HepG2 (cell line): ENCODE results near the gene RUFY2. TPM values are rescaled to one million over a fixed set of nuclear protein-coding genes. Genes with fewer than 3 reads are reported as not detected.
A peak's percentile ranks its signal among the peaks of the same experiment; 100 is the strongest.

Experiments
- NFATC3 ChIP-seq: sonication (generic); formaldehyde crosslinking; IDR thresholded peaks from 2 replicates; pipeline ENCODE4 v1.5.1; 2020; ENCODE audit warnings: mild to moderate bottlenecking, missing genetic modification reagents
- SRY ChIP-seq: sonication (generic); formaldehyde crosslinking; IDR thresholded peaks from 2 replicates; pipeline ENCODE4 v1.8.0; 2022; ENCODE audit warnings: mild to moderate bottlenecking, missing genetic modification reagents
- ZNF225 ChIP-seq: sonication (generic); formaldehyde crosslinking; IDR thresholded peaks from 2 replicates; pipeline ENCODE4 v1.4.0; 2020; ENCODE audit warnings: mild to moderate bottlenecking, missing genetic modification reagents
- polyA plus RNA-seq, 8 experiments: library from polyadenylated mRNA; depleted of rRNA in 3 of 8; stranded (reverse) in 7 of 8; unstranded in 1 of 8; fragments of >200 nt; fragmentation: Illumina TruSeq in 4 of 8; extraction: Trizol in 4 of 8; gene quantifications; 2 replicates each; pipeline versions ENCODE4 v1.2.1 to v1.2.3, GENCODE V29; 2011 to 2016; ENCODE audit warnings: low read depth in 4 of 8, missing spikeins in 1 of 8, mixed read lengths in 1 of 8; ENCODE audit not compliant: insufficient read depth in 1 of 8
- total RNA-seq, 5 experiments: library from RNA; depleted of rRNA; stranded (reverse); fragments of >200 nt; fragmentation: Illumina TruSeq; extraction: Trizol; gene quantifications; 2 replicates each; pipeline ENCODE4 v1.2.3, GENCODE V29; 2016; ENCODE audit warnings: low read depth in 1 of 5
- TF ChIP-seq, protein P1 (sequence below): sonication (generic); formaldehyde crosslinking; IDR thresholded peaks from 2 replicates; pipeline ENCODE4 v1.8.0; 2022; ENCODE audit warnings: low read depth, missing genetic modification reagents
- TF ChIP-seq, protein P2 (sequence below): sonication (generic); formaldehyde crosslinking; IDR thresholded peaks from 2 replicates; pipeline ENCODE4 v1.4.0; 2020; ENCODE audit warnings: mild to moderate bottlenecking, missing genetic modification reagents
- TF ChIP-seq, protein P3 (sequence below): sonication (generic); formaldehyde crosslinking; IDR thresholded peaks from 2 replicates; pipeline ENCODE4 v1.4.0; 2020; ENCODE audit warnings: missing genetic modification reagents, borderline replicate concordance
- TF ChIP-seq, protein P4 (sequence below): sonication (generic); formaldehyde crosslinking; IDR thresholded peaks from 2 replicates; pipeline ENCODE4 v1.9.0; 2021; ENCODE audit warnings: missing genetic modification reagents, mild to moderate bottlenecking, borderline replicate concordance
- TF ChIP-seq, protein P5 (sequence below): sonication (generic); formaldehyde crosslinking; conservative IDR thresholded peaks from 2 replicates; pipeline ENCODE4 v1.4.0; 2020; ENCODE audit warnings: mild to moderate bottlenecking, missing genetic modification reagents, moderate library complexity
- TF ChIP-seq, protein P6 (sequence below): IDR thresholded peaks from 2 replicates; pipeline ENCODE4 v1.6.1; 2016; ENCODE audit warnings: low read depth, borderline replicate concordance
- TF ChIP-seq, protein P7 (sequence below): fragments of 450-650 bp; IDR thresholded peaks from 2 replicates; pipeline ENCODE4 v1.6.1; 2017; ENCODE audit warnings: mild to moderate bottlenecking

Gene RUFY2
- total and polyA plus RNA-seq, 2 of the 13 experiments (the other 11 are each of a cell fraction or from before 2014, with no cell fraction given) = 10.1 to 16.1 TPM

DNA sequence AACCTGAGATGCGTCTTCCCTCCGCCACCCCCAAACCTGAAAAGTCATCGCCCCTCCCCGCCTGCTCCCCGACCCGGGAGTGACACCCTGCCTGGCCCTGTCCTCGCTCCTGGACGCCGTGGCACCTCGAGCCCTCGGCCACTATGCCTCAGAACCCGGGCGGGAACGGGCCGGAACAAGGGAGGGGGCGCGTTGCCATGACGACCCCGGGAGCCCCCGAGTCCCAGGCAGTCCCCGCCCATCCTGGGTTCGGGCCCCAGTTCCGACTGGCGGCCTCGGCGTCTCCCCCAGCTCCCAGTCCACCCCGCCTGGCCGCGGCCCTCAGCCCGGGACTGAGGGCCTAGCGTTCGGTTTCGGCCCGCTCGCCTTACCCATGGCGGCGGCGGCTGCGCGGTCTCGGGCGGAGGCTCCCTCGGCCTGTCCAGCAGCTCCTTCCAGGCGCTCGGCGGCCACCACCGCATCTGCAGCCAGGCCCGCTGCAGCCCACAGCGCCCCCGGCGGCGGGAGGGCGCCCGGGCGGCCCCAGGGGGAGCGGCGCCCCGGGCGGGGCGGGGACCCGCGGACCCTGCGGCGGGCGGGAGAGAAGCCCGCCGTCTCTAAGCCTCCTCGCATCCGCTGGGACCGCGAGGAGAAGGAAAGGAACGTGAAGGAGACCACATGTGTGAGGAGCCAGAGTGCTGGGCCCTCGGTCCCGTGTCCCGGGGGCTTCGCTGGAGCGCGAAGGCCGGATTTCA, at the start of gene RUFY2 (continued):
- no peak for TF ChIP-seq NFATC3 (CRISPR knock-in tag)
- TF ChIP-seq, protein P1, sequence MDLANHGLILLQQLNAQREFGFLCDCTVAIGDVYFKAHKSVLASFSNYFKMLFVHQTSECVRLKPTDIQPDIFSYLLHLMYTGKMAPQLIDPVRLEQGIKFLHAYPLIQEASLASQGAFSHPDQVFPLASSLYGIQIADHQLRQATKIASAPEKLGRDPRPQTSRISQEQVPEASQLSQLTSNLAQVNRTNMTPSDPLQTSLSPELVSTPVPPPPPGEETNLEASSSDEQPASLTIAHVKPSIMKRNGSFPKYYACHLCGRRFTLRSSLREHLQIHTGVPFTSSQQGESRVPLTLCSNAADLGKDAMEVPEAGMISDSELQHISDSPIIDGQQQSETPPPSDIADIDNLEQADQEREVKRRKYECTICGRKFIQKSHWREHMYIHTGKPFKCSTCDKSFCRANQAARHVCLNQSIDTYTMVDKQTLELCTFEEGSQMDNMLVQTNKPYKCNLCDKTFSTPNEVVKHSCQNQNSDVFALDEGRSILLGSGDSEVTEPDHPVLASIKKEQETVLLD (CRISPR knock-in tag) = no peak
- no peak for TF ChIP-seq SRY (CRISPR knock-in tag)
- TF ChIP-seq, protein P2, sequence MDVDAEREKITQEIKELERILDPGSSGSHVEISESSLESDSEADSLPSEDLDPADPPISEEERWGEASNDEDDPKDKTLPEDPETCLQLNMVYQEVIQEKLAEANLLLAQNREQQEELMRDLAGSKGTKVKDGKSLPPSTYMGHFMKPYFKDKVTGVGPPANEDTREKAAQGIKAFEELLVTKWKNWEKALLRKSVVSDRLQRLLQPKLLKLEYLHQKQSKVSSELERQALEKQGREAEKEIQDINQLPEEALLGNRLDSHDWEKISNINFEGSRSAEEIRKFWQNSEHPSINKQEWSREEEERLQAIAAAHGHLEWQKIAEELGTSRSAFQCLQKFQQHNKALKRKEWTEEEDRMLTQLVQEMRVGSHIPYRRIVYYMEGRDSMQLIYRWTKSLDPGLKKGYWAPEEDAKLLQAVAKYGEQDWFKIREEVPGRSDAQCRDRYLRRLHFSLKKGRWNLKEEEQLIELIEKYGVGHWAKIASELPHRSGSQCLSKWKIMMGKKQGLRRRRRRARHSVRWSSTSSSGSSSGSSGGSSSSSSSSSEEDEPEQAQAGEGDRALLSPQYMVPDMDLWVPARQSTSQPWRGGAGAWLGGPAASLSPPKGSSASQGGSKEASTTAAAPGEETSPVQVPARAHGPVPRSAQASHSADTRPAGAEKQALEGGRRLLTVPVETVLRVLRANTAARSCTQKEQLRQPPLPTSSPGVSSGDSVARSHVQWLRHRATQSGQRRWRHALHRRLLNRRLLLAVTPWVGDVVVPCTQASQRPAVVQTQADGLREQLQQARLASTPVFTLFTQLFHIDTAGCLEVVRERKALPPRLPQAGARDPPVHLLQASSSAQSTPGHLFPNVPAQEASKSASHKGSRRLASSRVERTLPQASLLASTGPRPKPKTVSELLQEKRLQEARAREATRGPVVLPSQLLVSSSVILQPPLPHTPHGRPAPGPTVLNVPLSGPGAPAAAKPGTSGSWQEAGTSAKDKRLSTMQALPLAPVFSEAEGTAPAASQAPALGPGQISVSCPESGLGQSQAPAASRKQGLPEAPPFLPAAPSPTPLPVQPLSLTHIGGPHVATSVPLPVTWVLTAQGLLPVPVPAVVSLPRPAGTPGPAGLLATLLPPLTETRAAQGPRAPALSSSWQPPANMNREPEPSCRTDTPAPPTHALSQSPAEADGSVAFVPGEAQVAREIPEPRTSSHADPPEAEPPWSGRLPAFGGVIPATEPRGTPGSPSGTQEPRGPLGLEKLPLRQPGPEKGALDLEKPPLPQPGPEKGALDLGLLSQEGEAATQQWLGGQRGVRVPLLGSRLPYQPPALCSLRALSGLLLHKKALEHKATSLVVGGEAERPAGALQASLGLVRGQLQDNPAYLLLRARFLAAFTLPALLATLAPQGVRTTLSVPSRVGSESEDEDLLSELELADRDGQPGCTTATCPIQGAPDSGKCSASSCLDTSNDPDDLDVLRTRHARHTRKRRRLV (CRISPR knock-in tag) = no peak
- TF ChIP-seq, protein P3, sequence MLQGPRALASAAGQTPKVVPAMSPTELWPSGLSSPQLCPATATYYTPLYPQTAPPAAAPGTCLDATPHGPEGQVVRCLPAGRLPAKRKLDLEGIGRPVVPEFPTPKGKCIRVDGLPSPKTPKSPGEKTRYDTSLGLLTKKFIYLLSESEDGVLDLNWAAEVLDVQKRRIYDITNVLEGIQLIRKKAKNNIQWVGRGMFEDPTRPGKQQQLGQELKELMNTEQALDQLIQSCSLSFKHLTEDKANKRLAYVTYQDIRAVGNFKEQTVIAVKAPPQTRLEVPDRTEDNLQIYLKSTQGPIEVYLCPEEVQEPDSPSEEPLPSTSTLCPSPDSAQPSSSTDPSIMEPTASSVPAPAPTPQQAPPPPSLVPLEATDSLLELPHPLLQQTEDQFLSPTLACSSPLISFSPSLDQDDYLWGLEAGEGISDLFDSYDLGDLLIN = no peak
- TF ChIP-seq ZNF225 (CRISPR knock-in tag) = peak; percentile 20; the same call in 1 of the 2 replicates
- TF ChIP-seq, protein P4, sequence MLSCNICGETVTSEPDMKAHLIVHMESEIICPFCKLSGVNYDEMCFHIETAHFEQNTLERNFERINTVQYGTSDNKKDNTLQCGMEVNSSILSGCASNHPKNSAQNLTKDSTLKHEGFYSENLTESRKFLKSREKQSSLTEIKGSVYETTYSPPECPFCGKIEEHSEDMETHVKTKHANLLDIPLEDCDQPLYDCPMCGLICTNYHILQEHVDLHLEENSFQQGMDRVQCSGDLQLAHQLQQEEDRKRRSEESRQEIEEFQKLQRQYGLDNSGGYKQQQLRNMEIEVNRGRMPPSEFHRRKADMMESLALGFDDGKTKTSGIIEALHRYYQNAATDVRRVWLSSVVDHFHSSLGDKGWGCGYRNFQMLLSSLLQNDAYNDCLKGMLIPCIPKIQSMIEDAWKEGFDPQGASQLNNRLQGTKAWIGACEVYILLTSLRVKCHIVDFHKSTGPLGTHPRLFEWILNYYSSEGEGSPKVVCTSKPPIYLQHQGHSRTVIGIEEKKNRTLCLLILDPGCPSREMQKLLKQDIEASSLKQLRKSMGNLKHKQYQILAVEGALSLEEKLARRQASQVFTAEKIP (CRISPR knock-in tag) = no peak
- TF ChIP-seq, protein P5, sequence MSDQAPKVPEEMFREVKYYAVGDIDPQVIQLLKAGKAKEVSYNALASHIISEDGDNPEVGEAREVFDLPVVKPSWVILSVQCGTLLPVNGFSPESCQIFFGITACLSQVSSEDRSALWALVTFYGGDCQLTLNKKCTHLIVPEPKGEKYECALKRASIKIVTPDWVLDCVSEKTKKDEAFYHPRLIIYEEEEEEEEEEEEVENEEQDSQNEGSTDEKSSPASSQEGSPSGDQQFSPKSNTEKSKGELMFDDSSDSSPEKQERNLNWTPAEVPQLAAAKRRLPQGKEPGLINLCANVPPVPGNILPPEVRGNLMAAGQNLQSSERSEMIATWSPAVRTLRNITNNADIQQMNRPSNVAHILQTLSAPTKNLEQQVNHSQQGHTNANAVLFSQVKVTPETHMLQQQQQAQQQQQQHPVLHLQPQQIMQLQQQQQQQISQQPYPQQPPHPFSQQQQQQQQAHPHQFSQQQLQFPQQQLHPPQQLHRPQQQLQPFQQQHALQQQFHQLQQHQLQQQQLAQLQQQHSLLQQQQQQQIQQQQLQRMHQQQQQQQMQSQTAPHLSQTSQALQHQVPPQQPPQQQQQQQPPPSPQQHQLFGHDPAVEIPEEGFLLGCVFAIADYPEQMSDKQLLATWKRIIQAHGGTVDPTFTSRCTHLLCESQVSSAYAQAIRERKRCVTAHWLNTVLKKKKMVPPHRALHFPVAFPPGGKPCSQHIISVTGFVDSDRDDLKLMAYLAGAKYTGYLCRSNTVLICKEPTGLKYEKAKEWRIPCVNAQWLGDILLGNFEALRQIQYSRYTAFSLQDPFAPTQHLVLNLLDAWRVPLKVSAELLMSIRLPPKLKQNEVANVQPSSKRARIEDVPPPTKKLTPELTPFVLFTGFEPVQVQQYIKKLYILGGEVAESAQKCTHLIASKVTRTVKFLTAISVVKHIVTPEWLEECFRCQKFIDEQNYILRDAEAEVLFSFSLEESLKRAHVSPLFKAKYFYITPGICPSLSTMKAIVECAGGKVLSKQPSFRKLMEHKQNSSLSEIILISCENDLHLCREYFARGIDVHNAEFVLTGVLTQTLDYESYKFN (CRISPR knock-in tag) = no peak; the same call in 1 of the 2 replicates
- TF ChIP-seq, protein P6, sequence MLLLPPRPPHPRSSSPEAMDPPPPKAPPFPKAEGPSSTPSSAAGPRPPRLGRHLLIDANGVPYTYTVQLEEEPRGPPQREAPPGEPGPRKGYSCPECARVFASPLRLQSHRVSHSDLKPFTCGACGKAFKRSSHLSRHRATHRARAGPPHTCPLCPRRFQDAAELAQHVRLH (CRISPR knock-in tag) = peak; percentile 18; the same call in 1 of the 2 replicates
- TF ChIP-seq, protein P7, sequence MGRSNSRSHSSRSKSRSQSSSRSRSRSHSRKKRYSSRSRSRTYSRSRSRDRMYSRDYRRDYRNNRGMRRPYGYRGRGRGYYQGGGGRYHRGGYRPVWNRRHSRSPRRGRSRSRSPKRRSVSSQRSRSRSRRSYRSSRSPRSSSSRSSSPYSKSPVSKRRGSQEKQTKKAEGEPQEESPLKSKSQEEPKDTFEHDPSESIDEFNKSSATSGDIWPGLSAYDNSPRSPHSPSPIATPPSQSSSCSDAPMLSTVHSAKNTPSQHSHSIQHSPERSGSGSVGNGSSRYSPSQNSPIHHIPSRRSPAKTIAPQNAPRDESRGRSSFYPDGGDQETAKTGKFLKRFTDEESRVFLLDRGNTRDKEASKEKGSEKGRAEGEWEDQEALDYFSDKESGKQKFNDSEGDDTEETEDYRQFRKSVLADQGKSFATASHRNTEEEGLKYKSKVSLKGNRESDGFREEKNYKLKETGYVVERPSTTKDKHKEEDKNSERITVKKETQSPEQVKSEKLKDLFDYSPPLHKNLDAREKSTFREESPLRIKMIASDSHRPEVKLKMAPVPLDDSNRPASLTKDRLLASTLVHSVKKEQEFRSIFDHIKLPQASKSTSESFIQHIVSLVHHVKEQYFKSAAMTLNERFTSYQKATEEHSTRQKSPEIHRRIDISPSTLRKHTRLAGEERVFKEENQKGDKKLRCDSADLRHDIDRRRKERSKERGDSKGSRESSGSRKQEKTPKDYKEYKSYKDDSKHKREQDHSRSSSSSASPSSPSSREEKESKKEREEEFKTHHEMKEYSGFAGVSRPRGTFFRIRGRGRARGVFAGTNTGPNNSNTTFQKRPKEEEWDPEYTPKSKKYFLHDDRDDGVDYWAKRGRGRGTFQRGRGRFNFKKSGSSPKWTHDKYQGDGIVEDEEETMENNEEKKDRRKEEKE = no peak
